Stimulated activated CD8-positive, alpha-beta memory T cell treated with anti-CD3 and anti-CD28 coated beads, Interleukin-15, amount 100 ng/mL, for 1 hour (primary cell): ENCODE data around the gene PPP1R15B.
A peak's percentile ranks its signal among the peaks of the same experiment; 100 is the strongest.

Source experiments
- DNase-seq: peaks from one replicate; pipeline ENCODE4 v3.0.0-alpha.2; 2020; ENCODE audit warnings: low read depth

Gene PPP1R15B

GRCh38 chr1:204366759-204367158, 44.9 kb downstream of the PPP1R15B start:
- DNase-seq = no peak

GRCh38 chr1:204363335-204364114, 48.1 kb downstream of the PPP1R15B start:
- DNase-seq = peak; percentile 46

DNA sequence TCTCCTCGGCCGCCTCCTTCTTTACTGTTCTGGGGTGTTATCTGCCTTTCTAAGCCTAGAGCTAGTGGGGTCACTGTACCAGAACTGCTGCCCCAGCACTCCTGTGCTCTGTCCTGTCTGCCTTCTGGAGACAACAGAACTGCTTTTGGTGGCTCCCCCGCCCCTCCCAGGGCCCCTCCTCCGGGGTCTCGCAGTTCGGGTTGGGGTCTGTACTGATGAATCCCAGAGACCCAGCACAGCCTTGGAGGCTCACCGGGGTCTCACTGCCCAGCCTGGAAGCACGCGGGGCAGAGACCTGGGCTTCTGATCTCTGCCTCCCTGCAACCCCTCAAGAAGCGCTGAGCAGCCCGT, 48.7 kb downstream of the PPP1R15B start:
- DNase-seq = no peak

DNA sequence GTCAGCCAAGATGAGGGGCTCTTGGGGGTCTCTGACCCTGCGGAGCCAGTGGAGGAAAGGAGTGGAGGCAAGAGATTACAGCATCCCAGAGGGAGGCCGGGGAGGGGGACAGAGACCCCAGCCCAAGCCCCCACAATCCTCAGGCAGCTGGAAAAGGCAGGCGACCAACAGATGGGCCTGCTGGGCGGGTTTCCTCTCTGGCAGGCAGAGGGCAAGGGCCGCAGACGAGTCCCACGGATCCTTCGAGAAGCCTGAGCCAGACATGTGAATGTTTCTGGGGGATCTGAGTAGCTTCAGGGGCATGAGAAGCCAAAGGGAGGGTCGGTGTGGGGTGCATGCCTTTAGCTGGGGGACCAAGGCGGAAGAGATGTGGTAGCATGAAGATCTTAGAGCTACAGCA, 49.8 kb downstream of the PPP1R15B start:
- no peak for DNase-seq

DNA sequence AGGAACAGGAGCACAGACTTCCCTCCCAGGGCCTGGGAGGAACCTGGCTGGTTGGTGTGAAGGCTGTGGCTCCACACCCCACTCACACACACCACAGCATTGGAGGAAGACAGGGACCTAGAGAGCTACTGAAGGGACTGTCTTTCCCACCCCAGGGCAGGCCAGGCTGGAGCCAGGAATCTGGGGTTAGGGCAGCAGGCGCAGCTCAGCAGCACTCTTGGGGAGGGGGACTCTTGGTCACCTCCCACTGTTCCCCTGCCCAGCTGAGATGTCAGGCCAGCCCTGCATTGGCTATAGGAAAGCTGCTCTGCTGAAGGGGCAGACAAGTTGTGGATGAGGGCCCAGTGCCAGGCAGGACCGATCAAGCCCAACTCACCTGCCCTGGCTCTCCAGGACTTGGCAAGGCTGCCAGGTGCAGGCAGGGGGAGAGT, 50.3 kb downstream of the PPP1R15B start:
- no peak for DNase-seq

GRCh38 chr1:204360314-204360713, 51.3 kb downstream of the PPP1R15B start:
- DNase-seq = no peak

DNA sequence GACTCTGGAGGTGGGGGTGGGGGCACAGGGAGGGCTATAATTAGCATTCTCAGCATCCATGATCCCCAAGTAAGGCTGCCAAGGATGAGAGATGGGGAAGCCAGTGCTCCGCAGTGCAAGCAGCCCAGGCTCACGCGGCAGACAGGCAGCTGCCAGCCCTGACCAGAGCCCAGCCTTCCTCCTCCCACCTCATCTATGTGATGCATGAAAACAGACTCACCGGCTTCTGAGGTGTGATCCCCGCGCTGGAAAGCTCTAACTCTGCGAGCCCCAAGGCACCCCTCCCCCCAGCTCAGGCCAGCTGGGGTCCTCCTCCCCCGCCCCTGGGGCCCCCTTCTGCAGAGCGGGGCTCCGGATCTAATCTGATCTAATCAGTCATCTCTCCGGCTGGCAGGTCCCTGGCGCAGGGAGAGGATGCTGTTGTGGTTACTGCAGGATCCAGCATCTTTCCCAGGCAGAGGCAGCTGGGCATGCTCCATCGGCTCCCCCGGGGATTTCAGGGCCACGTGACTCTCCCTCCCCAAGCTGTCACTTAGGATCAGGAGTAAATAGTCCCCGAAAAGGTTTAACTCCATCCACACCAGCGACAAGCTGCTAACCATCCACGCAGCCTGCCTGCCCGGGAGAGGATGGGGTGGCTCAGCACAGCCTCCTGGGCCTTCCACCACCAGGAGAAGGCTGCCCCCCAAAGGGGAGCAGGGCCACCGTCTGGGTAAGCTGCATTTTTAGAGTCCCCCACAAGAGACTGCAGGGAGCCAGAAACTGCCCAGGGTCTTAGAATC, 52.0 kb downstream of the PPP1R15B start, which contains the start of gene PLEKHA6:
Gene PLEKHA6 (minus strand): TSS at position 456 of the 782 bp plus-strand sequence. CDS start 86,202 bp downstream, outside the sequence.
- DNase-seq = no peak

GRCh38 chr1:204359131-204359473, 52.5 kb downstream of the PPP1R15B start:
- no peak for DNase-seq

- no peak for DNase-seq
These were observed 53.0 kb downstream of the PPP1R15B start for GRCh38 chr1:204358605-204359004.

GRCh38 chr1:204357551-204358490, 53.8 kb downstream of the PPP1R15B start:
- no peak for DNase-seq

- no peak for DNase-seq
These were observed 54.6 kb downstream of the PPP1R15B start for GRCh38 chr1:204356997-204357396.

DNA sequence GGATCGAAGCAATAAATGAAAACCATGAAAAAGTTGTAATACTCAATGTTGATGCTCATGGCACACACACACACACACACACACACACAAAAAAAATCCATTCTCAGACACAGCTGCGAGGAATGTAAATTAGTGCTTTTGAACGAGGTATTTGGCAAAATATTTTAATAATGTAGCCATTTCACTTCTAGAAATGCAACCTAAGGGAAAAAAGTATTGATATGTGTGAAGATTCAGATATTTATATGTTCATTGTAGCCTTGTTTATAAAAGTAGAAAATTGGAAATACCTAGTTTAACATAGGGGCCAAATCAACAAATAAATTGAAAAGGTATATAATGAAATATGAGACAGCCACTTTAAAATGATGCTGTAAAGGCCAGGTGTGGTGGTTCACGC, 55.7 kb downstream of the PPP1R15B start:
- no peak for DNase-seq

DNA sequence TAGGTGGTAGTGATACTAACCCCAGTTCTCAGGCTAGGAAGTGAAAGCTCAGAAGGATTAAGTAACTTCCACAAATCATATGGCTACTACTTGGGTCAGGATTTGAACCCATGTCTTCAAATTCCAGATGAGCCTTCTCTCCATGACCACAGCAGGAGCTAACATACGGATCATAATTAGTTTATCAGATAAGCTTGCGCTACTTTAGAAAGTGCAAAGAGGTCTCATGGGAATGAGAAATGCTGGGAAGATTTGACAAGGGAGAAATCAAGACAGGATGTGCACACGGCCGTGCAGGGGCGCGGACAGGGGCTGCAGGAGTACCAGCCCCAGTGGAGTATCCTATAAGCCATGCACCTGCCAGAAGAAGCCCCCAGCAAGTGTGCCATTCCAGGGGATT, 57.0 kb downstream of the PPP1R15B start:
- DNase-seq = no peak
